T47D (cell line): ENCODE data around the gene SLC9B1.

ENCODE experiments used
- DNase-seq, 2 experiments: peaks; one replicate each; pipeline versions ENCODE4 v3.0.0 to v3.0.0-alpha.2; 2011 to 2012; ENCODE audit warnings: low read depth in 1 of 2, low spot score in 1 of 2
- JUND ChIP-seq: IDR thresholded peaks from 2 replicates; pipeline ENCODE4 v1.6.1; 2012; ENCODE audit warnings: low read depth
- in situ Hi-C: cut with HindIII; loops from 2 replicates; pipeline ENCODE4 v1.10.0; 2016; ENCODE audit warnings: low sequenced_read_pairs, low pct_unique_long_range_greater_than_20kb

Gene SLC9B1

DNA sequence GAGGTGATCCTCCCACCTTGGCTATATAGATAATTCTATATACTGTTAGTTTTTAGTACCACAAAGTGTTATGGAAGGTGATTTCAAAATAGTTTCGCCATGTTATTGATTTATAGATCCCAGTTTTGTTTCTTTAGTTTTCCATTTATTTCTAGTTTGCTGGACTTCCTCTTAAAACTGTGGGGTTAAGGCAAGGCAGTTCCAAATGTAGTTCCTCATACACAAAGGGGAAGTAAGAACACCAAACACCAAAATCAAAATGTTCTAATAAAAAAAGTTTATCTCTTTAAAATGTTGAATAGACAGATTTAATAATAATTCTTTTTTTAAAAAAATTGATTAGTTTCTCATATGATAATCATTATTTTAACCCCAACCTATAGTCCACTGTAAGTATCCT lies 157.5 kb downstream of the SLC9B1 start:
- no peak for DNase-seq
- in situ Hi-C loops = no loop called here
- TF ChIP-seq JUND = no peak

DNA sequence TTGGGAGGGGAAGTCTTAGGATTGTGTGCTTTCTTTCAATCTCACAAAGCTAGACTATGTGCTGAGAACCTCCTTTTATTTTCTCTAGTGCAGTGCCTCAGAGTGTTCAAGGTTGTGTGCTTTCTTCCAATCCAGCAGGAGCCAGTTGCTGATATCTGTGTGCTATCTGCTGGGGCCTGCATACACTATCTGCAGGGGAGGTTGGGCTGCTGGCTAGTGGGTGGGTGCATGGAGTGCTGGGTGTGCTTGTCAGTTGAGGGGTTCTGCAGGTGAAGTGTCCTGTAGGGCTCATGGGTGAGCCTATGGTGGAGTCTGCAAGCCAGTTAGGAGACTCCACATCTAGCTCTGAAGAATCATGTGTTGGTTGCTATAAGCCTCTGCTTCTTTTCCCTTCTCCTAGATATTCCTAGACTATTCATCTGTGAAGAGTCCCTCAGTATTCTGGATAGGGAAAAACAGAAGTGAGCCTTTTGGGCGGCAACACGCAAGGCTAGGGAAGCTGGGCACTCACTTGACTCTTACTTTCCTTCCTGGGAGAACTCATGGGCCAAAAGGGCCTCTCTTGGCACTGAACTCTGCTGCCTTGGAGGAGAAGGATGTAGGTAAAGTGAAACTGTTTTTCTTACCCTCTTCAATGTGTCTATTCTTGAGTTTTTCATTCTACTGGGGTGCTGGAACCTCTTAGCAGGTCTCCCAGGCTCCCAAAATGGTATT lies 158.7 kb downstream of the SLC9B1 start:
- in situ Hi-C loops = no loop called here
- DNase-seq = no peak
- TF ChIP-seq JUND = no peak

DNA sequence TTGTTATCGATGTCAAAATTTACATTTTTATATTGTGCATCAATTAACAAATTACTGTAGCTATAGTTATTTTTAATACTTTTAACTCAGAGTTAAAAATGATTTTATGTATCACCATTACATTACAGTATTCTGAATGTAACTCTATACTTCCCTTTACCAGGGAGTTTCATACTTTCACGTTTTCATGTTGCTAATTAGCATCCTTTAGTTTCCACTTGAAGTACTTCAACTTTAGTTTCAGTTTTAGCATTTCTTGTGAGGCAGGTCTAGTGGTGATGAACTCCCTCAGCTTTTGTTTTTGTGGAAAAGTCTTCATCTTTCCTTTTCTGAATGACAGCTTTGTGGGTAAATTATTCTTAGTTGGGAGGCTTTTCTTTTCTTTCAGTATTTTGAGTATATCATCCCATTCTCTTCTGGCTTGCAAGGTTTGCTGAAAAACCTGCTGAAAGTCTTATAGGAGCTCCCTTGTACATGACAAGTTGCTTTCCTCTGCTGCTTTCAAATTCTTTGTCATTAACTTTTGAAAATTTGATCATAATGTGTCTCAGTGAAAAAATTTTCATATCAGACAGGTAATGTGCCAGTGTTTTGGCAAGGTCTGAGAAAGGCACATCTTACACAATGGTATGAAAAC lies 160.6 kb downstream of the SLC9B1 start:
- in situ Hi-C loops = no loop called here
- no peak for DNase-seq
- TF ChIP-seq JUND = no peak
